Lung (tissue), 12 donors: ENCODE data around the gene OR52D1. TPM values are rescaled to one million over a fixed set of nuclear protein-coding genes. Genes with fewer than 3 reads are reported as not detected.
A peak's percentile ranks its signal among the peaks of the same experiment; 100 is the strongest.

Source experiments
- ATAC-seq: fragments of 200-7000 bp; cut with Tn5 transposase; one replicate; pipeline ENCODE4 v1.9.1; 2020; ENCODE audit warnings: moderate number of reproducible peaks; ENCODE audit not compliant: insufficient read depth, low FRiP score
- DNase-seq, 3 donors: peaks; one replicate each; pipeline ENCODE4 v3.0.0-alpha.2; 2013 to 2017
- H3K27ac ChIP-seq, 2 donors: one replicate each; pipeline ENCODE4 v1.5.1; 2013; ENCODE audit warnings: mild to moderate bottlenecking in 2 of 2, moderate library complexity in 2 of 2, control low read depth in 1 of 2, inconsistent platforms in 1 of 2, low read depth in 1 of 2, low read length in 1 of 2
- H3K27me3 ChIP-seq, 3 donors: one replicate each; pipeline ENCODE4 v1.5.1; 2013; ENCODE audit warnings: low read length in 2 of 3; ENCODE audit not compliant: control insufficient read depth in 3 of 3, insufficient read depth in 3 of 3
- H3K36me3 ChIP-seq, 4 donors: one replicate each; pipeline ENCODE4 v1.5.1; 2013; ENCODE audit warnings: low read length in 4 of 4, mild to moderate bottlenecking in 1 of 4, moderate library complexity in 1 of 4; ENCODE audit not compliant: control insufficient read depth in 4 of 4, insufficient read depth in 4 of 4
- H3K4me1 ChIP-seq, 5 donors: one replicate each; pipeline ENCODE4 v1.5.1; 2013; ENCODE audit warnings: low read length in 5 of 5, mild to moderate bottlenecking in 2 of 5, moderate library complexity in 1 of 5; ENCODE audit not compliant: control insufficient read depth in 5 of 5, insufficient read depth in 5 of 5
- H3K4me3 ChIP-seq: one replicate; pipeline ENCODE4 v1.5.1; 2013; ENCODE audit warnings: mild to moderate bottlenecking, control low read depth, moderate library complexity
- H3K9ac ChIP-seq, 2 donors: one replicate each; pipeline ENCODE4 v1.5.1; 2013; ENCODE audit warnings: low read length in 2 of 2, control low read depth in 1 of 2; ENCODE audit not compliant: insufficient read depth in 1 of 2
- H3K9me3 ChIP-seq, 4 donors: one replicate each; pipeline ENCODE4 v1.5.1; 2013; ENCODE audit warnings: low read length in 3 of 4, mild to moderate bottlenecking in 1 of 4, moderate library complexity in 1 of 4; ENCODE audit not compliant: control insufficient read depth in 4 of 4, insufficient read depth in 3 of 4
- WGBS, 2 donors: extraction: QIAGEN DNeasy Blood & Tissue Kit; methylation state at CpG; one replicate each; pipeline ENCODE4 v1.1.7; 2013; 5-methylcytosine and 5-hydroxymethylcytosine counted together
- polyA plus RNA-seq, 2 donors: library from polyadenylated mRNA; stranded (reverse); fragments of 200-250 nt; gene quantifications; one replicate each; pipeline ENCODE4 v1.2.1, GENCODE V29; 2013
- total RNA-seq, 2 donors: library from RNA; depleted of rRNA in 1 of 2; stranded (reverse); fragments of >200 nt in 1 of 2; gene quantifications; one replicate each; pipeline ENCODE4 v1.2.1, GENCODE V29; 2014 to 2021
- TF ChIP-seq, protein P1 (sequence below): IDR thresholded peaks from 2 replicates; pipeline ENCODE4 v1.5.1; 2012; ENCODE audit warnings: mild to moderate bottlenecking; ENCODE audit errors: control extremely low read depth, extremely low read depth
- donor health status: control.
- donor health status: control.
- donor health status: Bipolar disorder and iron deficiency.
- donor health status: healthy.
- donor health status: DM: yes; HTN: yes; CAD: no.

The OR52D1 gene
- total and polyA plus RNA-seq, 4 donors: not detected

DNA sequence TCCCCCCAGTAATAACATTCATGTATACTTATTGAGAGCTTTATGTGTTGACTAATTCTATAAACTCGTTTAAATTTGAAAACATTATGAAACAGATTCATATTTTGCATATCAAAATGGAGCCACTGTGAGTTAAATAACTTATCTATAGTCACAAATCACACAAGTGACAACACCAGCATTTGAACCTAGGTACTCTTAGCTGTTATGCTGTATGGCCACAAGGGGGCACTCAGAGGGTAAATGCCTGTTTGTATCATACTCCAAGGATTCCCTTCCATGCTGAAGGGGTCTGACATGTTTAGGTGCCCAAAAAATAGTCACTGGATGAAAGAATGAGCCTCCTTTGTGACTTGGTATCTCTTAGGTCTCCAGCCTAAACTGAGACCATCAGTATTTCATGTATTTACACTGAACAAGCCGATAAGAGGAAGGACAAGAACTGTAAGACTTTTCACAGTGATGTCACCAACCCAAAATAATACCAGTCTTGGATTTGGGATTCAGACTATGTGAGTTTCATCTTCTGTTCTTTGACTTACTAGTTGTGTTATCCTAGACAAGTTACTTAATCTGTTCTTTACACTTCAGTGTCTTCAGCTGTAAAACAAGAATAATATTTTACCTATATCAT lies 12.2 kb upstream of the OR52D1 start:
- Histone ChIP-seq H3K36me3 (no peaks in the 10 kb centered on the region), H3K9ac (no peak overlapping the region), H3K9me3 (no peaks in the 10 kb centered on the region), H3K27ac (no peak overlapping the region), H3K27me3 (no peaks in the 10 kb centered on the region), H3K4me1 (no peaks in the 10 kb centered on the region), H3K4me3 (no peak overlapping the region)
- 34 to 41% methylated on average over 2 of the region's 2 CpGs for WGBS, 2 donors
- peak; percentile 75 for ATAC-seq
- DNase-seq: peak; percentile 29 to 49 (median 47)
- TF ChIP-seq, protein P1, sequence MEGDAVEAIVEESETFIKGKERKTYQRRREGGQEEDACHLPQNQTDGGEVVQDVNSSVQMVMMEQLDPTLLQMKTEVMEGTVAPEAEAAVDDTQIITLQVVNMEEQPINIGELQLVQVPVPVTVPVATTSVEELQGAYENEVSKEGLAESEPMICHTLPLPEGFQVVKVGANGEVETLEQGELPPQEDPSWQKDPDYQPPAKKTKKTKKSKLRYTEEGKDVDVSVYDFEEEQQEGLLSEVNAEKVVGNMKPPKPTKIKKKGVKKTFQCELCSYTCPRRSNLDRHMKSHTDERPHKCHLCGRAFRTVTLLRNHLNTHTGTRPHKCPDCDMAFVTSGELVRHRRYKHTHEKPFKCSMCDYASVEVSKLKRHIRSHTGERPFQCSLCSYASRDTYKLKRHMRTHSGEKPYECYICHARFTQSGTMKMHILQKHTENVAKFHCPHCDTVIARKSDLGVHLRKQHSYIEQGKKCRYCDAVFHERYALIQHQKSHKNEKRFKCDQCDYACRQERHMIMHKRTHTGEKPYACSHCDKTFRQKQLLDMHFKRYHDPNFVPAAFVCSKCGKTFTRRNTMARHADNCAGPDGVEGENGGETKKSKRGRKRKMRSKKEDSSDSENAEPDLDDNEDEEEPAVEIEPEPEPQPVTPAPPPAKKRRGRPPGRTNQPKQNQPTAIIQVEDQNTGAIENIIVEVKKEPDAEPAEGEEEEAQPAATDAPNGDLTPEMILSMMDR: peak; percentile 30

DNA sequence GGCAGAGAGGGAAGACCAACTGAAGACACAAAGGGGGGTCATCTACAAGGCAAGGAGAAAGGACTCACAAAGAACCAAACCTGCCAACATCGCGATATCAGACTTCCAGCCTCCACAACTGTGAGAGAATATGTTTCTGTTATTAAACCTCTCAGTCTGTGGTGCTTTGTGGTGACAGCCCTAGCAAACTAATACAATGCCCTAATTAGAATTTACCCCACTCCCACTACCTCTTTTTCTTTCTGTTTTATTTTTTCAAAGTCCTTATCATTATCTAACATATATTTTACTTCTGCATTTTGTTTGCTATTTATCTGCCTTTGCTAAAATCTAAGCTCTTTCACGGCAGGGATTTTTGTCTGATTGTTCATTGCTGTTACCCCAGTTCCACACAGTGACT lies 2.5 kb upstream of the OR52D1 start:
- TF ChIP-seq, protein P1: no peak
- H3K27ac ChIP-seq: no peak overlapping the region

DNA sequence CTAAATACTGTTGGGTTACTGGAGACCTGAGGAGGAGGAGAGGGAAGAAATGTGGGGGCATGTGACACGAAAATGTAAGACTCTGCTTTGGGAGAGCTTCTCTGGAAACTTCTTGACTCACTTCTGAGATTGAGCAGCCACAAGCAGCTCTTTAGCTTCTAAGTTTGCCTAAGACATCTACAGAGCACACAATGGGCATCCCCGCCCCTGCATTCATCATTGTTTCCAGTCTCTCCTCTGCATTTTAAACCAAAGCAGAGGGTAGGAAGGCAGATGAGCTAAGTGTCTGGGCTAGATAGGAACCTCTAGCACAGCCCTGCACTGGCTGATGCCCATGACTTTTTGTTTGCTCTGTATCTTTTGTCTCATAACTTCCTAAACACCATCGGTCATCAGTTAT lies 2.1 kb upstream of the OR52D1 start:
- no peak for DNase-seq
- Histone ChIP-seq H3K27me3 (no peaks in the 10 kb centered on the region), H3K4me3 (no peak overlapping the region), H3K9ac (no peak overlapping the region), H3K9me3 (no peaks in the 10 kb centered on the region), H3K27ac (no peak overlapping the region), H3K36me3 (no peaks in the 10 kb centered on the region), H3K4me1 (no peaks in the 10 kb centered on the region)
- WGBS, 2 donors: 71 to 80% methylated on average over 3 of the region's 3 CpGs
- ATAC-seq: no peak
- TF ChIP-seq, protein P1: no peak

More for the DNA sequence above, 2.5 kb upstream of the OR52D1 start:
- no peak overlapping the region for H3K9ac ChIP-seq
- H3K9me3 ChIP-seq: no peaks in the 10 kb centered on the region
- ATAC-seq: no peak
- no peak overlapping the region for H3K4me3 ChIP-seq
- WGBS, 2 donors: 57 to 73% methylated on average over 3 of the region's 3 CpGs
- no peak for DNase-seq
- no peaks in the 10 kb centered on the region for H3K36me3 ChIP-seq
- no peaks in the 10 kb centered on the region for H3K4me1 ChIP-seq
- no peaks in the 10 kb centered on the region for H3K27me3 ChIP-seq
